Ishikawa (cell line): ENCODE data around the gene FAM114A1.

ENCODE experiments used
- EP300 ChIP-seq: IDR thresholded peaks from 2 replicates; pipeline ENCODE4 v1.6.1; 2012; ENCODE audit warnings: borderline replicate concordance
- FOXM1 ChIP-seq: IDR thresholded peaks from 2 replicates; pipeline ENCODE4 v1.6.1; 2012; ENCODE audit warnings: low read depth, borderline replicate concordance

GRCh38 chr4:38940476-38940875, 72.9 kb downstream of the FAM114A1 start:
- TF ChIP-seq FOXM1 (no peak), EP300 (no peak)
